Type B pancreatic cell (in vitro differentiated cells): ENCODE results near the gene TPRN. TPM values are rescaled to one million over a fixed set of nuclear protein-coding genes. Genes with fewer than 3 reads are reported as not detected.

Source experiments
- DNase-seq: peaks from one replicate; pipeline ENCODE4 v3.0.0; 2021; ENCODE audit warnings: mixed read lengths; ENCODE audit not compliant: unreplicated experiment; ENCODE audit errors: extremely low spot score
- H3K27ac Mint-ChIP-seq: 2 replicates; pipeline ENCODE4 v1.8.0; 2021; ENCODE audit warnings: mild to moderate bottlenecking, mixed read lengths
- H3K27me3 Mint-ChIP-seq: 2 replicates; pipeline ENCODE4 v1.8.0; 2021; ENCODE audit warnings: mixed read lengths
- H3K36me3 Mint-ChIP-seq: 2 replicates; pipeline ENCODE4 v1.8.0; 2021; ENCODE audit warnings: mixed read lengths
- H3K4me1 Mint-ChIP-seq: one replicate; pipeline ENCODE4 v1.8.0; 2021; ENCODE audit warnings: mixed read lengths; ENCODE audit not compliant: unreplicated experiment
- H3K4me3 Mint-ChIP-seq: 2 replicates; pipeline ENCODE4 v1.8.0; 2021; ENCODE audit warnings: mild to moderate bottlenecking, mixed read lengths
- H3K9me3 Mint-ChIP-seq: 2 replicates; pipeline ENCODE4 v1.8.0; 2021; ENCODE audit warnings: mixed read lengths
- CTCF ChIP-seq: fragments of 200-600 bp; sonication (generic); conservative IDR thresholded peaks from 2 replicates; pipeline ENCODE4 v1.5.0; 2021; ENCODE audit warnings: antibody characterized with exemption, mild to moderate bottlenecking
- total RNA-seq: library from RNA; stranded (reverse); gene quantifications from 2 replicates; pipeline ENCODE4 v1.2.1, GENCODE V29; 2021; ENCODE audit warnings: low replicate concordance

Gene TPRN
- total RNA-seq, 1 donor from 2014 or later: 24.1 TPM

DNA sequence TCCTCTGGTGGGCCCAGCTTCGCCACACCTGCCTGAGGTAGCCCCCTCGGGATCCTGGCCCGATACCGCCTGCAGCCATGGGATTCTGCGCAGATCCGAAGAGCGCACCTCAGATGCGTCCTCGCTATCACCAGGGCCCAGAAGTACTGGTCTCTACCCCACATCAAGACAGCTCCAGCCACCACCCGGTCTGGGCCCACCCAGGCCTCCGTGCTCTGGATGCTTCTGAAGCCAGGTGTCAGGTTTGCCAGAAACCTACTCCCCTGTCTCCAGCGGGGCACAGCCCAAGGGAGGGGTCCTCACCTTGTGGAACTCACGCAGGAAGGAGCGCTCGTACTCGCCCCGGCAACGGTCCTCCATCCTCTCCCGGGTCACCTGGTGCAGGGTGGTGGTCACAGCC is 14.6 kb downstream of the TPRN start:
- H3K27ac Mint-ChIP-seq: no peak overlapping the region
- TF ChIP-seq CTCF: no peak
- no peak for DNase-seq
- no peaks in the 10 kb centered on the region for H3K36me3 Mint-ChIP-seq
- no peaks in the 10 kb centered on the region for H3K27me3 Mint-ChIP-seq
- peaks cover 5% of the 10 kb centered on the region for H3K4me1 Mint-ChIP-seq
- H3K9me3 Mint-ChIP-seq: no peaks in the 10 kb centered on the region
- no peak overlapping the region for H3K4me3 Mint-ChIP-seq

- Mint-ChIP-seq H3K36me3 (no peaks in the 10 kb centered on the region), H3K27me3 (no peaks in the 10 kb centered on the region), H3K4me1 (peaks cover 5% of the 10 kb centered on the region), H3K27ac (no peak overlapping the region), H3K9me3 (no peaks in the 10 kb centered on the region), H3K4me3 (no peak overlapping the region)
- no peak for DNase-seq
- TF ChIP-seq CTCF: no peak
Measured at GRCh38 chr9:137184881-137185660, 15.5 kb downstream of the TPRN start.

- Mint-ChIP-seq H3K4me3 (no peak overlapping the region), H3K27ac (no peak overlapping the region), H3K36me3 (no peaks in the 10 kb centered on the region), H3K4me1 (peaks cover 5% of the 10 kb centered on the region), H3K27me3 (no peaks in the 10 kb centered on the region), H3K9me3 (no peaks in the 10 kb centered on the region)
- no peak for DNase-seq
- TF ChIP-seq CTCF: no peak
Measured at GRCh38 chr9:137183980-137184595, 16.5 kb downstream of the TPRN start.

- no peak for DNase-seq
- Mint-ChIP-seq H3K27me3 (no peaks in the 10 kb centered on the region), H3K36me3 (no peaks in the 10 kb centered on the region), H3K9me3 (no peaks in the 10 kb centered on the region), H3K4me1 (peaks cover 5% of the 10 kb centered on the region), H3K4me3 (no peak overlapping the region), H3K27ac (no peak overlapping the region)
- TF ChIP-seq CTCF: no peak
Measured at GRCh38 chr9:137182836-137183235, 17.7 kb downstream of the TPRN start.

- Mint-ChIP-seq H3K4me1 (peaks cover 1% of the 10 kb centered on the region), H3K27me3 (no peaks in the 10 kb centered on the region), H3K9me3 (no peaks in the 10 kb centered on the region), H3K36me3 (no peaks in the 10 kb centered on the region), H3K27ac (no peak overlapping the region), H3K4me3 (no peak overlapping the region)
- DNase-seq: no peak
- no peak for TF ChIP-seq CTCF
Measured at GRCh38 chr9:137181680-137182079, 18.9 kb downstream of the TPRN start.
